GM12891 (cell line): ENCODE results near the gene ANO2.
"Not testable (repeated sequence)": the region's sequence is repeated elsewhere in the genome, so short reads cannot be mapped to it uniquely, and the experiment has no call there.

Experiments
- DNase-seq: peaks from one replicate; pipeline ENCODE4 v3.0.0; 2011; ENCODE audit warnings: low spot score; ENCODE audit not compliant: insufficient read length
- FAIRE-seq: peaks from 2 replicates; lab custom pipeline; 2011; peaks lifted over from hg19 to GRCh38; lab: Jason Lieb, UNC
- PAX5 ChIP-seq: IDR thresholded peaks from 2 replicates; pipeline ENCODE4 v1.6.1; 2011; ENCODE audit warnings: low read length, moderate library complexity, mild to moderate bottlenecking; ENCODE audit not compliant: insufficient read depth, severe bottlenecking
- POLR2A ChIP-seq: IDR thresholded peaks from 2 replicates; pipeline ENCODE4 v1.6.1; 2011; ENCODE audit warnings: low read depth, low read length, control low read depth
- POLR2AphosphoS5 ChIP-seq: IDR thresholded peaks from 2 replicates; pipeline ENCODE4 v1.6.1; 2011; ENCODE audit warnings: low read depth, low read length, control low read depth
- POU2F2 ChIP-seq: IDR thresholded peaks from 2 replicates; pipeline ENCODE4 v1.6.1; 2011; ENCODE audit warnings: low read depth, mild to moderate bottlenecking, control low read depth, low read length, moderate library complexity
- SPI1 ChIP-seq: IDR thresholded peaks from 2 replicates; pipeline ENCODE4 v1.6.1; 2011; ENCODE audit warnings: low read depth, low read length, control low read depth
- TAF1 ChIP-seq: IDR thresholded peaks from 2 replicates; pipeline ENCODE4 v1.6.1; 2011; ENCODE audit warnings: low read depth, low read length, control low read depth

Gene ANO2

DNA sequence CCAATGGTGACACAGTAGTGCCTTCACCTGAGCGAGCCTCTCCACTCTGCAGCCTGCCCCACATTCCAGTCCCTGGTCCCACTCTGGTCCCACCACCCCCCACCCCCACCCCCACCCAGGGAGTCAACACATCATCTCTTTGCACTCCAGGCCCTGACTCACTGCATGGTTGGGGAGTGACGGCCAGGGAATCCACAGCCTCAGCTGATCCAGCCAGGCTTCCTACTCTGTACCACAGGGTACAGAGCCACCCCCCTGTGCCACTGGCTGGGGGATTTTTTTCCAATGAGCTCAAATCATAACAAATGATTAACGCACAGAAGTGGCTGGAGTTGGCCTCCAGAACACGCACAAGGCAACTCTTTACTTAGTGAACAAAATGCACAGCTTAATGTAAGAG lies 279.4 kb downstream of the ANO2 start:
- no peak for FAIRE-seq
- no peak for DNase-seq
- TF ChIP-seq POU2F2 (no peak), POLR2A (no peak)

DNA sequence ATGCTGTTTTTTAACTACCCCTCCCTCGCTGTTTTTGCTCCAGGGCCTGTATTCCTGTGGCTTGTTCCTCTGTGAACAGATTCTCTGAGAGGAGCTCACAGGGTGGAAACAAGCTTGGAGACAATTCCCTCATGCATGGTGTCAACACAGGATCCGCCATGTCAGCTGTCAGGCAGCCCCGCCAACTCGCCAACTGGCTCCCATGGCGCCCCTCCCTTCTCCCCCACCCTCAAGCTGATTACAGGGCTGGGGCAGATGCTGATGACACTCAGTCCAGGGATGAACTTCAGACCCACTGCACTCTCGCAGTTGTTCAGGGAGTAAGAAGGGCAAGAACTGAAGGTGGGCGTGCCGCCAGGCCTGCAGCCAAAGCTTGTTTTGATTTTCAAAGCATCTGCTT lies 283.2 kb downstream of the ANO2 start:
- DNase-seq = no peak
- no peak for FAIRE-seq
- TF ChIP-seq PAX5 (no peak), SPI1 (no peak), POLR2AphosphoS5 (no peak), POU2F2 (no peak), TAF1 (no peak), POLR2A (no peak)

DNA sequence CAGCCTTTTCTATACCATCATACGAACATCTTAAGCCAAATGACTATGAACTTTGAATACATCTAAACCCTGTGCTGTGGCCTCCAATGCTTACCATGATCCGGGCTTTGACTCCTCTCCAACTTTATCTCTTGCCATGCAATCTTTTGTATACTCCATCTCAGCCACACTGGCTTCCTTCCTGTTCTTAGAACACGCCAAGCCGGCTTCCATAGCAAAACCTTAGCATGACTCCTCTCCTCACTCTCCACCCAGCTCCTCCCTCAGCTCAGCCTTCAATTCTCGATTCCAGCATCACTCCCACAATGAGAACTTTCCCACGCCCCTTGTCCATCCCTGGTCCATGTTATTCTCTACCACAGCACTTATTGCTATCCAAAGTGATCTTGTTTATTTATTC lies 284.8 kb downstream of the ANO2 start:
- TF ChIP-seq POLR2A (no peak), POU2F2 (no peak), SPI1 (no peak), TAF1 (no peak)
- DNase-seq (no peak), FAIRE-seq (no peak)

DNA sequence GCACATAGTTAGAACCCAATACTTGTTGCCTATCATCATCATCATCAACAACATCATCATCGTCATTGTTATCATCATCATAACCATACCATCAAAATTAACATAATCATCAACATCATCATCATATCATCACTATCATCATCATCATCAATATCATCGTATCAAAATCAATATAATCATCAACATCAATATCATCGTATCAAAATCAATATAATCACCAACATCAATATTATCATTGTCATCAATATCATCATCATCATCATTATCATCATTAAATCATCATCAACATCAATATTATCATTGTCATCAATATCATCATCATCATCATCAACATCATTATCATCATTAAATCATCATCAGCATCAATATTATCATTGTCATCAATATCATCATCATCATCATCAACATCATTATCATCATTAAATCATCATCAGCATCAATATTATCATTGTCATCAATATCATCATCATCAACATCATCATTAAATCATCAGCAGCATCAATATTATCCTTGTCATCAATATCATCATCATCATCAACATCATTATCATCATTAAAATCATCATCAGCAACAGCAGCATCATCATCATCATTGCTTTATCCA lies 286.6 kb downstream of the ANO2 start:
- DNase-seq = not testable (repeated sequence)
- peak; percentile 90 for FAIRE-seq

DNA sequence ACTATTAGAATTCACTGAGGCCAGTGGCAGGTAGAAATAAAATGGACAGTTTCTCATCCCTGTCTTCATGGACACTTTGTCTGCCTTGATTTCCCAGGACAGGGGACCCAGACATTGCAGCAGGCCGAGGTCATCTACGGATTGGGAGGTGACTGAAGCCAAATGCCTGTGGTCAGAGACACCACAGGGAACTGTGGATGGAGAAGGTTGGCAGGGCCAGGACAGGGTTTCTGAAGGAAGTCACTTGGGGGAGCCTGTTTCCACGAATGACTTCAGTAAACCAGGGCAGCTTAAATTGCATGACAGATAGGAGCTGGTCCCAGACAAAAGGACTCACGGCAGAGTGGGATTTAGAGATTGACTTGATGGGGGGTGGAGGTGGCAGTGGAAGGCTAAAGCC lies 288.2 kb downstream of the ANO2 start:
- no peak for DNase-seq
- no peak for FAIRE-seq
- no peak for TF ChIP-seq PAX5
- no peak for TF ChIP-seq POLR2A
- no peak for TF ChIP-seq POU2F2
- no peak for TF ChIP-seq POLR2AphosphoS5
- TF ChIP-seq TAF1 = no peak
- TF ChIP-seq SPI1 = no peak

DNA sequence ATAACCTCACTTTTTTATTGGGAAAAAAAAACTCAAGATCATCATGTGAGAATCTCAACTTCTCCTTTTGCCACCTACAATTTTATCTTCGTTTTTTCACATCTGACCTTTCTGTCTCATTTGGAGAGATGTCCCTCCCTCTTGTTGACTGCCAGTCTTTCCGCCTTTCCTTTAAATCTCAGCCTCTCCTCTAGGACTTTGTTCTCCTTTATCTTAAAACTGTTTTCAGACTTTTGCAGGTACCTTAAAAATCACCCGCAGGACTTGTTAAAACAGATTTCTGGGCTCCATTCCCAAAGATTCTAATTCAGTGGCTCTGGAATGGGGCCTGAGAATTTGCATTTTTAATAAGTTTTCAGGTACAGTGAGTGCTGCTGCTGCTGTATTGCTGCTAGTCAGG lies 289.9 kb downstream of the ANO2 start:
- TF ChIP-seq POLR2AphosphoS5 (no peak), POLR2A (no peak), TAF1 (no peak), PAX5 (no peak), POU2F2 (no peak), SPI1 (no peak)
- DNase-seq = no peak
- no peak for FAIRE-seq

DNA sequence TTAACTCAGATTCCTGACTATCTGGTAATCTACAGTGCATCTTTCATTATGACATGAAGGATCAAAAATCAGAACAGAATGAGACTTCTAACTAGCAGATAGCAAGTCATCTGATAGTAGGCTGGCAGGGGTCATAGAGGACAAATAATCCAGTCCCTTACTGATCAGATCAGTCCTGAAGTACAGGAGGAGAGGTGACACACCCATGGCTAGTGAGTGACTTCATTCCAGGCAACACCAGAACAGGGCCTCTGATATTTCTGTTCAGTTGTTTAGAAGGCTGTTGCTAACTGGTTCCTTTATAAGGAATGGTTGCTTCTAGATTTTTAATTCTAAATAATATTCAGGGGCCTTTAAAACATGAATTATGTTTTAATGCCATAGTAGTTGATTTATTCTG lies 291.0 kb downstream of the ANO2 start:
- FAIRE-seq (no peak), DNase-seq (no peak)
- TF ChIP-seq TAF1 (no peak), POLR2A (no peak), POLR2AphosphoS5 (no peak), POU2F2 (no peak), SPI1 (no peak), PAX5 (no peak)

DNA sequence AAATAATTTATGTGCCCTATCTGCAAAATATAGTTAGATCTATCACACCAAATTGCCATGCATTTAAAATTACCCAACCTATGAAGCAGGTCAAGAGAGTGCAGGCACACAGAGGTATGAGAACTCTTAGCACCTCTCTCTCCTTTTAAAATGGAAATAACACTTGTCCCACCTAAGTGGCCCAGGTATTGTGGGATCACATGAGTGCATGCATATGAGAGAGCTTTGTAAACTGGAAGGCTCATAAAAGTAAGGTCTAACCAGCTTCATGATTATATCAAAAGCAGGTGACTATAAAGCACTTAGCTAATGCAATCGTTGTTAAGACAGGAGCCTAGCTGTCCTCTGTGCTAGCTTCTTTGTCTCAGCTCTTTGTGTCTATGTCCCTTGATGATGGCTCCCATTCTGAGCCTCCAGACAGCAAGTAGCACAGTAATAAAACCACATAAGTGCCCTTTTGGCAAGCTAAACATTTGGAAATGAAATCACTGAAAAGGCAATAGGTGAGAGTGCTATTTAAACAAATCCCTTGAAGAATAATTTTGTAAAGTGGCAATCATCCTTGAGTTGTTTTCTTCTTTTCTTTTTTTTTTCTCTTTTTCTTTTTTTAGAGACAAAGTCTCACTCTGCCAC lies 294.1 kb downstream of the ANO2 start:
- TF ChIP-seq PAX5 (no peak), POU2F2 (no peak), POLR2A (no peak), POLR2AphosphoS5 (no peak), TAF1 (no peak), SPI1 (no peak)
- FAIRE-seq = no peak
- no peak for DNase-seq

DNA sequence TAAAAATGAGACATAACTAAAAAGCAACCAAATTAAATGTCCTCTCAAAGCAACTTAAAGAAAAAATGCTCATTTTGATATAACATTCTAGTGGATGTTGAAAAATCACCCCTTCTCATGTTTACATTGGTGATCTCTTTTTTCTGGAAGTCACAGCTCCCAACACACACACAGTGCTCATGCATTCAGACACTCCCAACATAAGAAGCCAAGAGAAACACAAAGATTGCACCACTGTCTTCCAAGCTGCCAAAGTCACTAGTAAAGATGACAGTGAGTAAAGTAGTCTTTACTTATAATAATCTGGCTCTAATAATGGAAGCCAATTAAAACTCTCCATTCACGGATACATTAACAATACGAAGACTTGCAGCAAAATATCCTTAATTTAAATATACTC lies 294.8 kb downstream of the ANO2 start:
- DNase-seq = no peak
- TF ChIP-seq POU2F2 (no peak), PAX5 (no peak), TAF1 (no peak), POLR2A (no peak), POLR2AphosphoS5 (no peak), SPI1 (no peak)
- no peak for FAIRE-seq

DNA sequence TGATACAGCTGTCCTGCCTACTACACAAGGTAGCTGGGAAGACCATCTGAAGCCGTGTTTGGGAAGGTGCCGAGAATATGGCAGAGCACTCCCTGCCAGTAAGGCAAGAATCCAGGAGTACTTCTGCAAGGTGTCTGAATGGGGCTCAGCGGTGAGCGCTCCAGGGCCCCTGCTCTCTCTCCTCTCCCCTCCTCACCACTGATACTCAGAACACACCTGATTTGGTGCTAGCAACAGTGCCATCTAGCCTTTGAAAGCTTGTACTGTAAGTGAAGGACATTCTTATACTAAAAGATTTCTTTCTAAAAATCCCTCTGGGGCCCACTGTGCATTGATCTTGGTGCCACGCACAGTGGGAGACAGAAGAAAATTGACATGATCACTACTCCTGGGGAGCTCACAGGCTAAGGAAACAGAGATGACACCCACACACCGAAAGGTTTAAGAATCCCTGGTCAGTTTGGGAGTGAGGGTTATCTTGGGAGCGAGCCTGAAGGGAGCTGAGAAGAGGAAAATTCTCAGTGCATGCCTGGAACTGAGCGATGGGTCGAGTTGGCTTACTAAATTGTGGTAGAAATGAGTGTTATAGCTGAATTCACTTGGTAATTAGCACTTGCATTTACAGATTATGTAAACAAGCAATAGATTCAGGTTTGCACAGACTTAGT lies 296.2 kb downstream of the ANO2 start:
- no peak for TF ChIP-seq PAX5
- no peak for TF ChIP-seq TAF1
- no peak for TF ChIP-seq SPI1
- no peak for TF ChIP-seq POLR2A
- no peak for TF ChIP-seq POU2F2
- TF ChIP-seq POLR2AphosphoS5 = no peak
- DNase-seq (no peak), FAIRE-seq (no peak)
